AG04449 (cell line): ENCODE measurements around the gene PALM.

Source experiments
- CTCF ChIA-PET: fragments of 350-600 bp; formaldehyde crosslinking; extraction: SDS; loops from one replicate; lab custom pipeline; 2021; ENCODE audit warnings: antibody characterized with exemption; lab: Yijun Ruan, JAX
- POLR2A ChIA-PET: fragments of 400-600, 350-600 bp; formaldehyde crosslinking; extraction: SDS; loops from one replicate; lab custom pipeline; 2020; ENCODE audit warnings: antibody characterized with exemption, inconsistent platforms; lab: Yijun Ruan, JAX
- DNase-seq: peaks from one replicate; pipeline ENCODE4 v3.0.0-alpha.2; 2010; ENCODE audit warnings: low read depth, low spot score
- H3K4me3 ChIP-seq: 2 replicates; pipeline ENCODE4 v1.5.1; 2011; ENCODE audit warnings: low read depth, mild to moderate bottlenecking, control low read depth, low read length
- TF ChIP-seq, protein P1 (sequence below): IDR thresholded peaks from one replicate; pipeline ENCODE4 v1.5.1; 2011; ENCODE audit warnings: mild to moderate bottlenecking, moderate library complexity, low read length, control low read depth, inconsistent platforms; ENCODE audit not compliant: insufficient read depth; ENCODE audit errors: missing control alignments

Gene PALM

DNA sequence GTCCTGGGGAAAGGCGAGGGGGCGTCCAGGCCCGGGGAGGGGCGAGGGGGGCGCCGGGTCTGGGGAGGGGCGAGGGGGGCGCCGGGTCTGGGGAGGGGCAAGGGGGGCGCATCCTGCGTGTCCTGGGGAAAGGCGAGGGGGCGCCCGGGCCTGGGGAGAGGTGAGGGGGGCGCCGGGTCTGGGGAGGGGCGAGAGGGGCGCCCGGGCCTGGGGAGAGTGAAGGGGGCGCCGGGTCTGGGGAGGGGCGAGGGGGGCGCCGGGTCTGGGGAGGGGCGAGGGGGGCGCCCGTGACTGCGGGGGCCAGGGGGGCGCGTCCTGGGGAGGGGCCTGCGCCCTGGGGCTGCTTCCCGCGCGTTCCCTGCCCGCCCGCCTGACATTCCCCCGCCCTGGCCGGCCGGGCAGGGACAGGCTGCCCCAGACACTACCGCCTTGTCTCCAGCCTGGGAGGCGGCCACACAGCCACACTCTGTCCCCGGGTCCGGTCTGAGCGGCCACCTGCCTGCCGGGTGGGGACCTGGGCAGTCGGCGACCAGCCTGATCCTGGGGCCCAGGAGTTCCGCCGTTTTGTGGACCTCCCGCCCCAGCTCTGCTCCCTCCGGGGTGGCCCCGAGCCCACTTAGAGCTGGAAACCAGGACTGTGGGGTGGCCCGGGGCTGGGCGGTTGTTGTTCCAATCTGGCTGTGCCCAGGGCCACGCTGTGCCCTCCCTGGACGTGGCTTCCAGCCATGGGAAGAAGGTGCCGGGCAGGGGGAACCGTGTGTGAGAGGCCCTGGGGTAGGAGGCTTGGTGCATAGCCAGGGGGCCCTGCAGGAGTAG, 11.8 kb downstream of the PALM start:
- POLR2A ChIA-PET, result no interaction called here
- TF ChIP-seq, protein P1, sequence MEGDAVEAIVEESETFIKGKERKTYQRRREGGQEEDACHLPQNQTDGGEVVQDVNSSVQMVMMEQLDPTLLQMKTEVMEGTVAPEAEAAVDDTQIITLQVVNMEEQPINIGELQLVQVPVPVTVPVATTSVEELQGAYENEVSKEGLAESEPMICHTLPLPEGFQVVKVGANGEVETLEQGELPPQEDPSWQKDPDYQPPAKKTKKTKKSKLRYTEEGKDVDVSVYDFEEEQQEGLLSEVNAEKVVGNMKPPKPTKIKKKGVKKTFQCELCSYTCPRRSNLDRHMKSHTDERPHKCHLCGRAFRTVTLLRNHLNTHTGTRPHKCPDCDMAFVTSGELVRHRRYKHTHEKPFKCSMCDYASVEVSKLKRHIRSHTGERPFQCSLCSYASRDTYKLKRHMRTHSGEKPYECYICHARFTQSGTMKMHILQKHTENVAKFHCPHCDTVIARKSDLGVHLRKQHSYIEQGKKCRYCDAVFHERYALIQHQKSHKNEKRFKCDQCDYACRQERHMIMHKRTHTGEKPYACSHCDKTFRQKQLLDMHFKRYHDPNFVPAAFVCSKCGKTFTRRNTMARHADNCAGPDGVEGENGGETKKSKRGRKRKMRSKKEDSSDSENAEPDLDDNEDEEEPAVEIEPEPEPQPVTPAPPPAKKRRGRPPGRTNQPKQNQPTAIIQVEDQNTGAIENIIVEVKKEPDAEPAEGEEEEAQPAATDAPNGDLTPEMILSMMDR, result no peak
- CTCF ChIA-PET, result no interaction called here
- no peak overlapping the region for H3K4me3 ChIP-seq
- DNase-seq, result no peak

DNA sequence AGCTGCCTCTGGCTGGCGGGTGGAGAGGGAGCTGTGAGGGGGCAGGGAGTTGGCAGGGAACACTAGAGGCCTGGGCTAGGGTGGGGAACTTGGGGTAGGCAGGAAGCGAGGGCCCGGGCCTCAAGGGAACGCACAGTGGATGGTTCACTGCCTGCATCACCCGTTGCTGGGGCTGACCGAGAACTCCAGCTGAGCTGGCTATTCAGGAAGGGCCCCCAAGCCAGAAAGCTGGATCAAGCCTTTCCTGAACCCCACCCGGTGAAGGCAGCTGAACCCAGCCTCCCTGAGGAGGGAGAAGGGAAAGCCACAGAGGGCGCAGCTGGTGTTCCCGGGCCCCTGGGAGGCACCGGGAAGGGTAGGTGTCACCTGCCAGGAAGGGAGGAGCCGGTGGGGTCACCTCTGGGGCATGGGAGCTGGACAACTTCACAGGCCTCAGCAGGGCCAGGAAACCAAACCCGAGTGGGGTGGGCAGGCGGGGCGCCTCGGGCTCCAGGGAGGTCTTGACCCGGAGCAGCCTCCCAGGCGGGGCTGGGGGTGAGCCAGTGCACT, 13.9 kb downstream of the PALM start:
- H3K4me3 ChIP-seq, result no peak overlapping the region
- DNase-seq, result no peak
- TF ChIP-seq, protein P1, result no peak
- ChIA-PET POLR2A (no interaction called here), CTCF (interaction anchor here (0.7 to 1.0 kb wide), 2 partner anchors 15 to 16 kb away, joined by 3 to 5 read pairs; no protein-coding TSS in a partner anchor)

DNA sequence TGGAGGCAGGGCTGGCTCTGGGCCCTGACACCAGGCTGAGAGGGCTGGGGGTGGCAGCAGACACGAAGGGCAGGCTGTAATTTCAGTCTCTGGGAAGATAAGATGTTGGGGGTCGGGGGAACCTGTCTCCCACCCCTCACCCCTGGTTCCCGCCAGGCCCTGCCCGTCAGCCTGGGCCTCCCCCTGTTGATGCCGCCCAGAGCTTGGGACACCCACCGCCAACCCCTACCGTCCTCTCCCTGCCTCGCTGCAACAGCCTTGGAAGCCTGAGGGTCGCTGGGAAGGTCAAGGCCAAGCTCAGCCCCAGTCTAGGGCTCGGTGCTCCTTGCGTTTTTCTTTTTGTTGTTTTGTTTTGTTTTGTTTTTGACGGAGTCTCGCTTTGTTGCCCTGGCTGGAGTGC, 14.5 kb downstream of the PALM start:
- ChIA-PET CTCF (interaction anchor here (0.8 to 1.0 kb wide), 2 partner anchors 11 to 15 kb away, joined by 4 to 5 read pairs; no protein-coding TSS in a partner anchor), POLR2A (no interaction called here)
- TF ChIP-seq, protein P1, result no peak
- no peak for DNase-seq
- no peak overlapping the region for H3K4me3 ChIP-seq

DNA sequence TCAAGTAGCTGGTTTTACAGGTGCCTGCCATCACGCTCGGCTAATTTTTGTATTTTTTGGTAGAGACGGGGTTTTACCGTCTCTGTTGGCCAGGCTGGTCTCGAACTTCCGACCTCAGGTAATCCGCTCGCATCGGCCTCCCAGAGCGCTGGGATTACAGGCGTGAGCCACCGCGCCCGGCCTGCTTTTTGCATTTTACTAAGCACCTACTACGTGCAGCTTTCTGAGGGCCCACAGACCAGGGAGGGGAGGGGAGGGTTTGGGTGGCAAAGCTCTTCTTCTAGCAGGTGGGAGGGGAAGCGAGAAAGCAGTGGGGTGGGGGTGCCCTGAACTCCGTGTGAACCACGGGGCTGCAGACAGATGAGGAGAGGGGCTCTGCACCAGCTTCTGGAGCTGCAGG, 15.0 kb downstream of the PALM start:
- H3K4me3 ChIP-seq, result no peak overlapping the region
- TF ChIP-seq, protein P1, result no peak
- POLR2A ChIA-PET, result no interaction called here
- CTCF ChIA-PET, result interaction anchor here (0.8 to 1.0 kb wide), 2 partner anchors 10 to 15 kb away, joined by 4 to 5 read pairs; no protein-coding TSS in a partner anchor
- DNase-seq, result no peak

DNA sequence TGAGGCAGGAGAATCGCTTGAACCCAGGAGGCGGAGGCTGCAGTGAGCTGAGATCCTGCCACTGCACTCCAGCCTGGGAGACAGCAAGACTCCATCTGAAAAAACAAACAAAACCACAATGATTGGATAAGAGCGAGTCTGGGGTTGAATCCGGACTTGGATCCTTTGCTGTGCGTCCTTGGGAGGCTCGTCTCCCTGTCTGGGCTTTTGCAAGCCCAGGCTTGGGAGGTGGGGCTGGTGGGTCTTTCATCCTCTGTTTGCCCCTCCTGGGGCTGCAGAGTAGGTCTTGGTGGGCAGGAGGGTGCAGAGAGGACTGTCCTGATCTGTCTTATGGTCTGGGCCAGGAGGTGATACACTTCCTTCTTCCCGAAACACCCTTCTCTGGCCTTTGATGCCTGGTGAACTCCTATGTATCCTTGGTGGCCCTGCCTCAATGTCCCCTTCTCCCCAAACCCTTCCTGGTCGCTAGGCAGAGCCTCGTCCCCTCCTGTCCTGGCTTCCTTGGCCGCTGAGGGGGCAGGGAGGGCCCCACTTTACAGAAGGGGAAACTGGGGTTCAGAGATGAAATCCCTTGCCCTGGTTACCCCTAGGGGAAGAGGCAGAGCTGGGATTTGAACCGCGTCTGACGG, 16.8 kb downstream of the PALM start:
- ChIA-PET CTCF (interaction anchor here (1.5 kb wide), 1 partner anchor 13 kb away, joined by 3 read pairs; no protein-coding TSS in a partner anchor), POLR2A (no interaction called here)
- TF ChIP-seq, protein P1, result no peak
- DNase-seq, result no peak
- no peak overlapping the region for H3K4me3 ChIP-seq
